Measurements from ENCODE around the gene KAT6B. TPM values are rescaled to one million over a fixed set of nuclear protein-coding genes. Genes with fewer than 3 reads are reported as not detected.

Gene KAT6B
- 5.9 and 7.1 TPM in 2 replicates for total RNA-seq

DNA sequence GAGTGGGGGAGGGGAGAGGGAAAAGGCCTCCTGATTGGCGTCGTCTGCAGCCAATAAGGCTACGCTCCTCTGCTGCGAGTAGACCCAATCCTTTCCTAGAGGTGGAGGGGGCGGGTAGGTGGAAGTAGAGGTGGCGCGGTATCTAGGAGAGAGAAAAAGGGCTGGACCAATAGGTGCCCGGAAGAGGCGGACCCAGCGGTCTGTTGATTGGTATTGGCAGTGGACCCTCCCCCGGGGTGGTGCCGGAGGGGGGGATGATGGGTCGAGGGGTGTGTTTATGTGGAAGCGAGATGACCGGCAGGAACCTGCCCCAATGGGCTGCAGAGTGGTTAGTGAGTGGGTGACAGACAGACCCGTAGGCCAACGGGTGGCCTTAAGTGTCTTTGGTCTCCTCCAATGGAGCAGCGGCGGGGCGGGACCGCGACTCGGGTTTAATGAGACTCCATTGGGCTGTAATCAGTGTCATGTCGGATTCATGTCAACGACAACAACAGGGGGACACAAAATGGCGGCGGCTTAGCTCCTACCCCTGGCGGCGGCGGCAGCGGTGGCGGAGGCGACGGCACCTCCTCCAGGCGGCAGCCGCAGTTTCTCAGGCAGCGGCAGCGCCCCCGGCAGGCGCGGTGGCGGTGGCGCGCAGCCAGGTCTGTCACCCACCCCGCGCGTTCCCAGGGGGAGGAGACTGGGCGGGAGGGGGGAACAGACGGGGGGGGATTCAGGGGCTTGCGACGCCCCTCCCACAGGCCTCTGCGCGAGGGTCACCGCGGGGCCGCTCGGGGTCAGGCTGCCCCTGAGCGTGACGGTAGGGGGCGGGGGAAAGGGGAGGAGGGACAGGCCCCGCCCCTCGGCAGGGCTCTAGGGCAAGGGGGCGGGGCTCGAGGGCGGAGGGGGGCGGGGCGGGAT is at the start of gene KAT6B:
TSS of gene KAT6B (plus strand) at position 459 of the 903 bp plus-strand sequence. CDS start 16,258 bp downstream, outside the sequence.

